Effector CD8-positive, alpha-beta T cell (primary cell): ENCODE data around the gene WASHC2A.
"Not testable (repeated sequence)": the region's sequence is repeated elsewhere in the genome, so short reads cannot be mapped to it uniquely, and the experiment has no call there.

Source experiments
- DNase-seq: peaks from one replicate; lab custom pipeline; 2025; lab: John Stamatoyannopoulos, UW
- total RNA-seq, 4 experiments: gene quantifications; one replicate each; lab custom pipeline; 2026; lab: John Stamatoyannopoulos, UW

WASHC2A gene, protein sequence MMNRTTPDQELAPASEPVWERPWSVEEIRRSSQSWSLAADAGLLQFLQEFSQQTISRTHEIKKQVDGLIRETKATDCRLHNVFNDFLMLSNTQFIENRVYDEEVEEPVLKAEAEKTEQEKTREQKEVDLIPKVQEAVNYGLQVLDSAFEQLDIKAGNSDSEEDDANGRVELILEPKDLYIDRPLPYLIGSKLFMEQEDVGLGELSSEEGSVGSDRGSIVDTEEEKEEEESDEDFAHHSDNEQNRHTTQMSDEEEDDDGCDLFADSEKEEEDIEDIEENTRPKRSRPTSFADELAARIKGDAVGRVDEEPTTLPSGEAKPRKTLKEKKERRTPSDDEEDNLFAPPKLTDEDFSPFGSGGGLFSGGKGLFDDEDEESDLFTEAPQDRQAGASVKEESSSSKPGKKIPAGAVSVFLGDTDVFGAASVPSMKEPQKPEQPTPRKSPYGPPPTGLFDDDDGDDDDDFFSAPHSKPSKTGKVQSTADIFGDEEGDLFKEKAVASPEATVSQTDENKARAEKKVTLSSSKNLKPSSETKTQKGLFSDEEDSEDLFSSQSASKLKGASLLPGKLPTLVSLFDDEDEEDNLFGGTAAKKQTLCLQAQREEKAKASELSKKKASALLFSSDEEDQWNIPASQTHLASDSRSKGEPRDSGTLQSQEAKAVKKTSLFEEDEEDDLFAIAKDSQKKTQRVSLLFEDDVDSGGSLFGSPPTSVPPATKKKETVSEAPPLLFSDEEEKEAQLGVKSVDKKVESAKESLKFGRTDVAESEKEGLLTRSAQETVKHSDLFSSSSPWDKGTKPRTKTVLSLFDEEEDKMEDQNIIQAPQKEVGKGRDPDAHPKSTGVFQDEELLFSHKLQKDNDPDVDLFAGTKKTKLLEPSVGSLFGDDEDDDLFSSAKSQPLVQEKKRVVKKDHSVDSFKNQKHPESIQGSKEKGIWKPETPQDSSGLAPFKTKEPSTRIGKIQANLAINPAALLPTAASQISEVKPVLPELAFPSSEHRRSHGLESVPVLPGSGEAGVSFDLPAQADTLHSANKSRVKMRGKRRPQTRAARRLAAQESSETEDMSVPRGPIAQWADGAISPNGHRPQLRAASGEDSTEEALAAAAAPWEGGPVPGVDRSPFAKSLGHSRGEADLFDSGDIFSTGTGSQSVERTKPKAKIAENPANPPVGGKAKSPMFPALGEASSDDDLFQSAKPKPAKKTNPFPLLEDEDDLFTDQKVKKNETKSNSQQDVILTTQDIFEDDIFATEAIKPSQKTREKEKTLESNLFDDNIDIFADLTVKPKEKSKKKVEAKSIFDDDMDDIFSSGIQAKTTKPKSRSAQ (N-terminal part only)
- 78.4 to 112 (median 97.2) reads per million in 4 experiments for total RNA-seq

DNA sequence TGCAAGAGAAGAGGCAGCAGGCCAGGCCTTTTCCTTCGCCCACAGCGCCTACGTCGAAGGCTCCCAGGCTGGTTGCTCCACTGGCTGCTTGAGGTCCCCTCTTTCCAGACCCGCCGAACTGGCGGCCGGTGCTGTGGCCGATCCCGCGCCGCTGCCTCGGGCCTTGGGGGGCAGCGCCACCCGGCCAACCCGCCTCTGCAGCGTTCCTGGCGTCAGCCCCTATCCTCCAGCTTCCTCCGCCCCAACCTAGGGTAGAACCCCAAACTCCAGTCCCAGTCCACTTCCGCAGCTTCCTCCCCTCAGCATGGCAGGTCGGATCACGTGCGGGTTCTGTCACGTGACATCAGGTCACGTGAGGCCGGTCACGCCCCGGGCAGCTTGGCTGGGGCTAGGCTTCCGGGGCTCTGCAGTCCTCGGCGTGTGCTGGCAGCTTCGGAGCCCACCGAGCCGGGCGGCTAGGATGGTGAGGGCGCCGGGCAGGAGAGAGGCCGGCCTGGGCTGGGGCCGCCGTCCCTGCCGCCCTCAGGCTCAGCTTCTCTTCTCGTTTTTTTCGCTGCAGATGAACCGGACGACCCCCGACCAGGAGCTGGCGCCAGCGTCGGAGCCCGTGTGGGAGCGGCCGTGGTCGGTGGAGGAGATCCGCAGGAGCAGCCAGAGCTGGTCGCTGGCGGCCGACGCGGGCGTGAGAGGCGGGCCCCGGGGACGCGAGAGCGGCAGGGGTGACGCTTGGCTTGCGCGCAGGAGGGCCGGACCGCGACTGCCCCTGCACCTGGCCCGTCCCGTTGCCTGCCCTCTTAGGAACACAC, at the start of gene WASHC2A:
Gene WASHC2A (plus strand): TSS at position 409 of the 806 bp plus-strand sequence. CDS start 52 bp downstream, at position 461.
- DNase-seq: peak; percentile 93

DNA sequence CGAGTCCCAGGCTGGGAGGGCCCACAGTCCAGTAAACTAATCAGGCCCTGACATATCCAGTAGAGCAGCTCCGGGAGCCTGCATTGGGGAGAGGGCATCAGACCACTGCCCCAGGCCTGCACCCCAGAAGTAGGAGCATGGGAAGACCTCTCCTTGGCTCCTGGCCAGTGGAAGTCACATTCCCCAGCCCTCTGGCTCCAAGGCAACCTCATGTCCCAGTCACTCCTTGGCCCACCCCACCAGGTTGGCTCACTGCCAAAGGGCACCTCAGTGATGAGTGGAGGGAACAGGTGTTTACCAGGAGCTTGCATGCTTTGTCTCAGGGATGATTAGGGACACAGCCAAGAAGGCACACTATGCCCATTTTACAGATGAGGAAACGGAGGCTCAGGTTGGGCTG, 48.5 kb upstream of the WASHC2A start:
- DNase-seq: not testable (repeated sequence)

DNA sequence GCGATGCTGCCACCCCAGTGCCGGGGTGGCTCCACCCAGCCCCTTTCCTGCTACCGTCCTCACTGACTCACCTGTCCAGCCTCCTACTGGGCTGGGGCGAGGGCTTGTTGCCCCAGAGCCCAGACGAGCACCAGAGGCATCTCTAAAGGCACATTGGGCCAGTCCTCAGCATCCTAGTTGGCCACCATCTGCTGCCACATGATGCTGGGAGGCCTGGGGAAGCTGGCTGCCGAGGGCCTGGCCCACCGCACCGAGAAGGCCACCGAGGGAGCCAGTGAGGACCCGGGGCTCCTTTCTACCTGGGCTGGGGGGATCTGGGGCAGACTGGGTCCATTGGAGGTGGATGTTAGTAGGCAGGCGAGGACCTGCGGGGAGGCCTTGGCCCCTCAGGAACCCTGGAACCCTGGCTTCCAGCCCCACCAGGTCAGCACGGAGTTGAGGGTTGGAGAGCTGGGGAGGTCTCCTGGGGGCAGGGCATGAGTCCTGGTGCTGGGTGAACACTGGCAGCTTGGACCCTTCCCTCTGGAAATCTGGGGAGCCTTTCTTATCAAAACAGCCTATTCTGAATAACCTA, 47.2 kb upstream of the WASHC2A start:
- not testable (repeated sequence) for DNase-seq

DNA sequence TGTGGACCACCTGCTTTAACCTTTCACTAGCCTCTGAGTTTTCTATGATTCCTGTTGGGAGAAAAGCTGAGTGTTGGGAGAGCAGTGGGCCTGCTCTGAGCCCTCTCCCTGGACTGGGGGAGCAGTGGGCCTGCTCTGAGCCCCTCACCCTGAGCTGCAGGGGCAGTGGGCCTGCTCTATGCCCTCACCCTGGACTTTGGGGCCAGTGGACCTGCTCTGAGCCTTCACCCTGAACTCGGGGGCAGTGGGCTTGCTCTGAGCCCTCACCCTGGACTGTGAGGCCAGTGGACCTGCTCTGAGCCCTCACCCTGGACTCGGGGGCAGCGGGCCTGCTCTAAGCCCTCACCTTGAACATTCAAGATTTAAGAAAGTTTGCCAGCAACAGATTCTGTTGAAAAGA, 46.1 kb upstream of the WASHC2A start:
- no peak for DNase-seq

DNA sequence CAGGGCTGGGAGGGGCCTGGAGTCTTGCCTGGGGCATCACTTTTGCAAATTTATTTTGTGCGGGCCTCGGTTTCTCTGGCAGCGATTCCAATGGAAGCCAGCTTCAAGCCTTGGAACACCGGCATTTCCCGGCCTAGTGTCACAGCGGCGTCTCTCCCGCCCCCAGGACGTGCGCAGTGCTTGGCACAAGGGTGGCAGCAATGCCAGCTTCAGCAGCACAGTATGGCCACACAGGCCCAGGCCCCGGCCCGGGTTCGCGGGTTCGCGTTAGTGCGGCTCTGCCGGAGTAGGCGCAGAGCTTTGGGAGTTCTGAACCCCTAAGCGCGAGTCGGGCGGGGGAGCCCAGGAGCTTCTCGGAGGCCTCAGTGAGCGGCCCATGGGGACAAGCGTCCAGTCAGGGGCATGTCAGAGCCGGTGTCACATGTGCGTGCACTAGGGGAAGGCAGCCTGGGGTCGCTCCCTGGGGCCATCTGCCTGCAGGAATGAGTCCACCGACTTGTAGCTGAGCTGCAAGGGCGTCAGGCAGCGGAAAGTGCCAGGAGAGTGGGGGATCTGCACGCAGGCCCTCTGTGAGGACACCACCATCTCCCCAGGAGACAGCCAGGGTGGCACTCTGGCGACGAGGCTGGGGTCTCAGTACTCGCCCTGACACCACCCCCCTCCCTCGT, 42.9 kb upstream of the WASHC2A start:
- DNase-seq: not testable (repeated sequence)

DNA sequence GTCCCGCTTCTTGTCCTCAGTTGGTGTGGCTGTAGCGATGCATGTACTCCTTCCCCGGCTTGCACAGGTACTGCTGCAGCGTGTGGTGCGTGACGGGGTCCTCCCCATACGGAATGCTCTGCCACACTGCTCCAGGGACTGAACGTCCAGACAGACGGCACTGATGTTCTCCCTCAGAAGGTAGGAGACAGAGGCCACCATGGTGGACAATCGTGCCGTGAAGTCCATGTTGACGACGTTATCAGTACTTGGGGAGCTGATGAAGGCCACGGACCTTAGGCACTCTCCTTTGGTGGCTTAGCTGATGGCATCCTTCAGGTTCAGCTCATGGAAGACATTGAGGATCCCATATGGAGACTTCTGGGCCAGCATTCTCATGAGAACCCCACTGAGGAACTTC, 42.1 kb upstream of the WASHC2A start:
- no peak for DNase-seq

DNA sequence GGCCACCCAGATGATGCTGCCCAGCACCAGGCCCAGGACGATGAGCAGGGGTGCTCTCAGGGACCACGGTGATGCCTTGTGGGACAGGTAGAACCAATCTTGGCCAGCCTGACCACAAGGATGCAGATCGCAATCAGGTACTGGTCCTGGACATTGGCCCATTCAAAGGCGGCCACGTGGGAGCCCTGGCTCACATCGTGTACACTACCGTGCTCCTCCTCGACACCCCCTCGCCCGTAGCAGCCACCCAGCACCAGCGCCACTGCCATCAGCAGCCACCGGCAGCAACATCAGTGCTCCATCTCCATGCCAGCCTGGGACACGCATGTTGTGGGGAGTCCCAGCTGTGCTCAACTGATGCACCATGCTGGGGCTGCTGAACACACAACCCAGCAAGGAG, 40.6 kb upstream of the WASHC2A start:
- DNase-seq: no peak

DNA sequence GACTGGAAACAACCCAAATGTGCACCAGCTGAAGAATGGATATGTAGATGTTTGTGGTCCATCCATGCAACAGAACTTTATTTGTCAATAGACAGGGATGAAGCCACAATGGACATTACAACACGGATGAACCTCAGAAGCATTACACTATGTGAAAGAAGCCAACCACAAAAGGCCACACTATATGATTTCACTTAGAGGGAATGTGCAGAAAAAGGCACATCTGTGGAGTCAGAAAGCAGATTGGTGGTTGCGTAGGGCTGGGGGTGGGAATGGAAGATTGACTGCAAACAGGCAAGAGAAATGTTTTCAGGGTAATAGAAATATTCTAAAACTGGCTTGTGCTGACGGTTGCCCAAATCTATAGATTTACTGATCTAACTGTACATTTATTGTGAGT, 34.3 kb upstream of the WASHC2A start:
- no peak for DNase-seq

DNA sequence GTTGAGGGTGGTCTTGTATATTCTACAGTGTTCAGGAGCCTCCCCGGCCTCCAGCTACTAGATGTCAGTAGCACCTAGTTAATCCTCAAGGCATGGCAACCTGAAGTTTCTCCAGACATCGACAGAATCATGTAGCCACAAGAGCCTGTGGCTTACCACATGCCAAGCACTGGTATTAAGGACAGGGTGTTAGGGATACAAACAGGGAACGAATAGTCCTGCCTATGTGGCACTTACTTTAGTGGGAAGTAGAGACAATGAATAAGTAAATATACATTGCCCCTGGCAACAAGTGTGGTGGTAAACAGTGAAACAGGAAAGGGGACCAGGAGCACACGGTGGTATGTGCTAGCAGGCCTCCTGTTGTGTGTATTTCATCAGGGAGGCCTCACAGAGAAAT, 32.4 kb upstream of the WASHC2A start:
- not testable (repeated sequence) for DNase-seq

DNA sequence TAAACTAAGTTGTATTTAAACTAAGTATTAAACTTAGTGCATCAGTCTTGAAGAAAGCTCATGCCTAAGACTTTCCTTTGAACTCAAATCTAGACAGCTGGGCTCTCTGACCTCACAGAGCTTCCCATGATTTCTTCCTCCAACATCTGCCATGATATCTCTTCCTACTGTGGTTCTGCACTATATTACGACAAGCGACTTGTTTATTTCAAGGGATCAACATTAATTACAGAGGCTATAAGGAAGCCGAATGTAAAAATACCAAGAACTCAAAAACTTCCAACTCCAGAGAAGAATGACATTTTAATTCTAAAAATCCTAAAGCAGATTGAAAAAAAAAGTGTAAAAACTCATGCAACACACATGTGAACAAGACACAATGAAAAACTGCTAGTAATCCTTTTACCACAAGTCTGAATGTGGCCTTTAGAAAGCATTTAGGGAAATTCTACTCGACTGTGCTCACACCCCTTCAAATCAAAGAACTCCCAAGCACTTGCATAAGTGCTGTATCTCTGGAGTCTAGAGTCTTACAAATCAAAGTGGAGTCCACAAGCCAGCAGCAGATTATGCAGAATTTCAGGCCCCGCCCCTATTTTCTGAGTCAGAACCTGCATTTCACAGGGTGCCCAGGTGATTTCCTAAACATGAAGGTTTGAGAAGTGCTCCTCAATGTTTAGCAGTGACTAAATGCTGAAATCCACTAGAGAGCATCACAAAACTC, 22.7 kb upstream of the WASHC2A start:
- DNase-seq: no peak

DNA sequence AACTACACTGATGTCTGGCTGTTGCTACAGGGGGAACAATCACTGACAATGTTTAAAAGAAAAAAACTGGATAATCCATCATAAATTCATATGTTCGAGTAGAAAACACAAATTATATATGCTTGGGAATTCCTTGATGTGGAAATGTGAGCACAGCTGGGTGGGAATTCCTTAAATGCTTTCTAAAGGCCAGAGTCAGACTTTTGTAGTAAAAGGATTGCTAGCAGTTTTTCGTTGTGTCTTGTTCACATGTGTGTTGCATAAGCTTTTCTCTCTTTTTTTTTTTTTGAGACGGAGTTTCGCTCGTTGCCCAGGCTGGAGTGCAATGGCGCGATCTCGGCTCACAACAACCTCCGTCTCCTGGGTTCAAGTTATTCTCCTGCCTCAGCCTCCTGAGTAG, 21.3 kb upstream of the WASHC2A start:
- DNase-seq: not testable (repeated sequence)

DNA sequence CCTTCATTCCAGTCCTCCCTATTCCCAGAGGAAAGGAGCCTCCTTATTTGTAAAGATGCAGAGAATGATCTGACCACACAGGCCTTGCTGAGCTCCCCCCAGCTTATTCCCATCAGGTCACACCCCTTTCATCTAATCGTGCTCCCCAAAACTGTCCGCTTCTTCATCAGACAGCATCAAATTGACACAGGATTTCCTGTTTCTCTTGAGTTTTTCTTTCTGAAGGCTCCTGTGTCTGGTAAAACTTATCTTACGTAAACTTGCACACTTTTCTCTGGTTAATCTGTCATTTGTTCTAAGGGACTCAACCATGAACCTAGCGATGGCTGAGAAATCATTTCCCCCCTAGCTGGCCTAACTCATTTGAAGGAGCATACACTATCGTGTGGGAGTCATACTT, 20.2 kb upstream of the WASHC2A start:
- not testable (repeated sequence) for DNase-seq

DNA sequence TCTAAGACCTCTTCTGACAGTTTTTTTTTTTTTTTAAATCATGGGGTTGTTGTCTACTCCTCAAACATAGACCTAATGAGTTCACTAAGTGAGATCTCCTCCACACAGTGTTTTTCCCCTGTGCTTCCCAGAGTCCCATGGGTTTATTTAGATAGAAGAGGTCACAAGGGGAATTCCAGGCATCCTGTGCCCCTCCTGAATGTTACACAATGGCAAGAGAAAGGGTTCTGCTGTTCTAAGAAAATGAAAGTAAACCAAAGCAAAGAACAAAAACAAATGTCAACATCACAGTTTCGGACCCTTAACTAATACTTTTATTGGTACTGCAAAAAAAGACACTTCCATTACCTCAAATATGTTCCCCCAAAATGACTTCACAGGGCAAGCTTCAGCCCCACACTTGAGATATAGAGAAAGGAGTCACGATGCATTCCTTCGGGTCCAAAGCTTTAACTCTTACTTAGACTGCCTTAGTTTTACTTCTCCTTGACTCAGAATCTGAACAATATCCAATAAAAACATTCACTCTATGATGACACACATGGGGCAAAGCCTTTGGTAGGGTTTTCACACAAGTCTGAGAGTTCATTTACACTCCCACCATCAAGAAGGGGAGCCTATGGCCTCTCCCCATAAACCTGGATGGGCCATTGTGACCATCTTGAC, 15.6 kb upstream of the WASHC2A start:
- not testable (repeated sequence) for DNase-seq

DNA sequence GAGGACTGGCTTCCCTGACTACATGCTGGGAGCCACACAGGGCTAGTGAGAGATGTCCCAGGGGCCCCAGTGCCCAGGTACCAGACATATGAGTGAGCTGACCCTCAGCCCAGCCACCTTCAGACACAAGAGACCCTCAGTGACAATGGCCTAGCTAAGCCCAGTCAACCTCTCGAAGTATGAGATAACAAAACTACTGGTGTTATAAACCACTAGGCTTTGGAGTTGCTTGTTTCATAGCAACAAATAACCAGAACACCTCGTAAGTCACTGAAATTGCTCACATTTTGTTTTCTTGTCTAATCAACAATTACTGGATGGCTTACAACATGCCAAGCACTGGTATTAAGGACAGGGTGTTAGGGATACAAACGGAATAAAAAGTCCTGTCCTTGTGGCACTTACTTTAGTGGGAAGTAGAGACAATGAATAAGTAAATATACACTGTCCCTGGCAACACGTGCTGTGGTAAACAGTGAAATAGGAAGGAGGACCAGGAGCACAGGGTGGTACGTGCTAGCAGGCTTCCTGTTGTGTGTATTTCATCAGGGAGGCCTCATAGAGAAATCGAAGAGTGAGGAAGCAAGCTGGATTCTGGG, 14.9 kb upstream of the WASHC2A start:
- not testable (repeated sequence) for DNase-seq

DNA sequence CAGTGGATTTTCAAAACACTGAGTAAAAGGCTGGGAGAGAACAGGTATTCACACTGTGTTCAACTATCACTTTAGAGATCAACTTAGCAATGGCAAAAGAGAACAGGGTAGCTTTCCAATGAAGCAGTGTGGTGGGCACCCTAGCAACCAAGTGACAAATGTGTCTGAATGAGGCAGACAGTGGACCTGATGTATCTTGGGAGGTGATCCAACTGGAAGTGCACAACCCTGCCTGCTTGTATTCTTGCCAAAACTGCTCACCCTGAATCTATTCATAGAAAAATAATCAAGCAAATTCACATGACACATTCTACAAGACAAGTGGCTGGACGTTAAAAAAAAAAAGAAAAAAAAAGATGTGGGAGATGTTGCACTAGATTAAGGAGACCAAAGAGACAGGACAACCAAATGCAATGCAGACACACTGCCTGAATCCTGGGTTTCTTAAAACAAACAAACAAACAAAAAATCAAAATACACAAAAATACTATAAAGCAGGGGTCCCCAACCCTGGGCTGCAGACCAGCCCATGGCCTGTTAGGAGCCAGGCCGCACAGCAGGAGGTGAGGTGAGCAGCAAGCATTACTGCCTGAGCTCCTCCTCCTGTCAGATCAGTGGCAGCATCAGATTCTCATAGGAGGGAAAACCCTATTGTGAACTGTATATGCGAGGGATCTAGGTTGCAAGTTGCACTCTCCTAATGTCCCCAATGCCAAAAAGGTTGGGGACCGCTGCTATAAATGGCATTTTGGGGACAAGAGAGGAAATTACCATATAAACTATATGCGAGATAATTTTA, 12.1 kb upstream of the WASHC2A start:
- not testable (repeated sequence) for DNase-seq

DNA sequence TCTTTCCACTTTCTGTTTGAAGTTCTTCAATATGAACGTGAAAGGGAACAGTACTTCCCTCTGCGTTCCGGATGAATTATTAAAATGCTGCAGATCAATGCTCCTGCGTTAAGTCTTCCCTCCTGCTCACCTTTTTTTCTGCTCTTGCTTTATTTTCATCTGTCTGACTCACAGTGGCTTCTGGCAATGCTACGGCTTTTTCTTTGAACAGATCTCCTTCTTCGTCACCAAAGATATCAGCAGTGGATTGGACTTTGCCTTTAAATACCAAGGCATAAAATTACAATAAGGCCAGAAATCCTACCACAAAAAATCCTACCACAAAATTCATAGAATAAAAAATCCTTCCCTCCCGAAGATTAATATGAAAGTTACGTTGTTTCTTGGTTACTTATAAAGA, 11.1 kb upstream of the WASHC2A start:
- DNase-seq: not testable (repeated sequence)

DNA sequence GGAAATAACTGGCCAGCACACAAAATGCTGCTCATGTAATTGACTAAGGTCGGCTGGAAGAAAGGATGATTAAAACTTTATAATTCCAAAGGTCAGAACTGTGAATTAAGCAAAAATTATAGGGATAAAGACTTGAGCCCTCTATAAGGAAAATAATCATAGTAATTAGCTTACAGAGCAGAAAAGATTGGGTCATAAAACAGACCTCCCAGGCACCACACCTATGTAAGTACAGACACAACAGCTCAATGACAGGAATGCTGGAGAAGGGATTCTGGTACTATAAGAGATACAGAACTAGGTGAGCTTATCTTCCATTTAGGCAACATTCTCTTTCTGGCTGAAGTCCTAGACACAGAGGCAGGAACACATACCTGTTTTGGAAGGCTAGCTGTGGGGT, 9.0 kb upstream of the WASHC2A start:
- not testable (repeated sequence) for DNase-seq
